A549 (cell line): ENCODE results near the gene RAPGEF3. TPM values are rescaled to one million over a fixed set of nuclear protein-coding genes. Genes with fewer than 3 reads are reported as not detected.

Experiments used
- ATAC-seq, 2 experiments: fragments of 200-7000 bp in 1 of 2; fragments of >200 bp in 1 of 2; cut with Nextera tagmentation in 1 of 2; cut with Tn5 transposase in 1 of 2; 3 replicates each; pipeline versions ENCODE4 v1.8.0 to v1.9.1; 2018 to 2020; ENCODE audit warnings: mild to moderate bottlenecking in 1 of 2, moderate library complexity in 1 of 2
- CTCF ChIA-PET: fragments of 300-600 bp; sonication (Branson Sonifier 250); formaldehyde crosslinking; extraction: SDS; loops from one replicate; lab custom pipeline; 2021; ENCODE audit warnings: antibody characterized with exemption, inconsistent platforms; lab: Yijun Ruan, JAX
- POLR2A ChIA-PET: fragments of 350-600 bp; formaldehyde crosslinking; extraction: SDS; loops from one replicate; lab custom pipeline; 2021; ENCODE audit warnings: antibody characterized with exemption, inconsistent platforms; lab: Yijun Ruan, JAX
- DNase-seq, 2 experiments: peaks; one replicate each; pipeline versions ENCODE4 v3.0.0 to v3.0.0-alpha.2; 2011 to 2016; ENCODE audit warnings: low read depth in 1 of 2, low spot score in 1 of 2
- FAIRE-seq: peaks from 2 replicates; lab custom pipeline; 2011; peaks lifted over from hg19 to GRCh38; lab: Jason Lieb, UNC
- H3K27ac ChIP-seq, 2 experiments: fragments of >200 bp; sonication (Bioruptor Twin); formaldehyde crosslinking; 3 replicates each; pipeline ENCODE4 v1.5.1; 2016 to 2017
- H3K4me1 ChIP-seq: fragments of >200 bp; sonication (Bioruptor Twin); formaldehyde crosslinking; 3 replicates; pipeline ENCODE4 v1.6.1; 2016
- H3K4me2 ChIP-seq: fragments of >200 bp; sonication (Bioruptor Twin); formaldehyde crosslinking; 3 replicates; pipeline ENCODE4 v1.6.1; 2016
- H3K4me3 ChIP-seq: fragments of >200 bp; sonication (Bioruptor Twin); formaldehyde crosslinking; 3 replicates; pipeline ENCODE4 v1.5.1; 2016
- H3K9me3 ChIP-seq: fragments of >200 bp; sonication (Bioruptor Twin); formaldehyde crosslinking; 3 replicates; pipeline ENCODE4 v1.6.1; 2016
- CBX2 ChIP-seq: fragments of 200-600 bp; sonication (generic); IDR thresholded peaks from 2 replicates; pipeline ENCODE4 v1.6.1; 2016; ENCODE audit warnings: low read depth, mild to moderate bottlenecking, borderline replicate concordance
- EHF ChIP-seq: fragments of 250-450 bp; sonication (Bioruptor Pico); IDR thresholded peaks from 2 replicates; pipeline ENCODE4 v1.5.0; 2020; ENCODE audit warnings: mild to moderate bottlenecking
- EHMT2 ChIP-seq: fragments of 200-600 bp; sonication (generic); IDR thresholded peaks from 2 replicates; pipeline ENCODE4 v1.6.1; 2016; ENCODE audit warnings: antibody characterized with exemption, low read depth, mild to moderate bottlenecking, moderate library complexity
- FOSB ChIP-seq: fragments of 250-450 bp; sonication (Bioruptor Pico); IDR thresholded peaks from 2 replicates; pipeline ENCODE4 v1.5.0; 2020; ENCODE audit warnings: mild to moderate bottlenecking, moderate library complexity
- HMGXB4 ChIP-seq: fragments of 250-450 bp; sonication (Bioruptor Pico); IDR thresholded peaks from 2 replicates; pipeline ENCODE4 v1.5.0; 2021; ENCODE audit warnings: mild to moderate bottlenecking, moderate library complexity, borderline replicate concordance
- HOXA7 ChIP-seq: fragments of 250-450 bp; sonication (Bioruptor Pico); IDR thresholded peaks from 2 replicates; pipeline ENCODE4 v1.5.0; 2020; ENCODE audit warnings: mild to moderate bottlenecking, moderate library complexity
- HOXB5 ChIP-seq: fragments of 250-450 bp; sonication (Bioruptor Pico); IDR thresholded peaks from 2 replicates; pipeline ENCODE4 v1.5.0; 2020; ENCODE audit warnings: mild to moderate bottlenecking, moderate library complexity
- MAFK ChIP-seq: fragments of 450-650 bp; IDR thresholded peaks from 2 replicates; pipeline ENCODE4 v1.6.1; 2014; ENCODE audit not compliant: partially characterized antibody
- REST ChIP-seq: fragments of 200-600 bp; sonication (generic); IDR thresholded peaks from 2 replicates; pipeline ENCODE4 v1.6.1; 2016; ENCODE audit warnings: antibody characterized with exemption, mild to moderate bottlenecking, moderate library complexity
- SREBF2 ChIP-seq: fragments of 450-650 bp; IDR thresholded peaks from 2 replicates; pipeline ENCODE4 v1.6.1; 2014; ENCODE audit warnings: mild to moderate bottlenecking, moderate library complexity
- TFCP2L1 ChIP-seq: fragments of 250-450 bp; sonication (Bioruptor Pico); IDR thresholded peaks from 2 replicates; pipeline ENCODE4 v1.5.0; 2021; ENCODE audit warnings: mild to moderate bottlenecking
- ZSCAN20 ChIP-seq: fragments of 250-450 bp; sonication (Bioruptor Pico); IDR thresholded peaks from 2 replicates; pipeline ENCODE4 v1.8.0; 2022; ENCODE audit warnings: mild to moderate bottlenecking, moderate library complexity
- WGBS: methylation state at CpG from one replicate; pipeline ENCODE4 v1.1.6; 2017; ENCODE audit errors: missing lambda C conversion rate; 5-methylcytosine and 5-hydroxymethylcytosine counted together
- polyA plus RNA-seq, 4 experiments: library from polyadenylated mRNA; depleted of rRNA in 3 of 4; stranded (reverse); fragments of >200 nt; fragmentation: RNase III in 1 of 4; extraction: RNeasy Plus Mini Kit Qiagen cat#74134 plus additional on column Dnase treatment in 1 of 4; gene quantifications; 2 replicates in 3 of 4; 3 replicates in 1 of 4; pipeline ENCODE4 v1.2.3, GENCODE V29; 2011 to 2017
- TF ChIP-seq, protein P1 (sequence below): fragments of >200 bp; sonication (Bioruptor Twin); formaldehyde crosslinking; IDR thresholded peaks from 3 replicates; pipeline ENCODE4 v1.6.1; 2016
- TF ChIP-seq, protein P2 (sequence below): fragments of 450-650 bp; IDR thresholded peaks from 2 replicates; pipeline ENCODE4 v1.6.1; 2014; ENCODE audit warnings: antibody characterized with exemption
- TF ChIP-seq, protein P3 (sequence below): fragments of >200 bp; sonication (Bioruptor Twin); formaldehyde crosslinking; IDR thresholded peaks from 3 replicates; pipeline ENCODE4 v1.5.1; 2016

RAPGEF3 gene
- polyA plus RNA-seq, 2 of the 4 experiments (the other 2 are of a cell fraction): 0.70 to 0.89 TPM

DNA sequence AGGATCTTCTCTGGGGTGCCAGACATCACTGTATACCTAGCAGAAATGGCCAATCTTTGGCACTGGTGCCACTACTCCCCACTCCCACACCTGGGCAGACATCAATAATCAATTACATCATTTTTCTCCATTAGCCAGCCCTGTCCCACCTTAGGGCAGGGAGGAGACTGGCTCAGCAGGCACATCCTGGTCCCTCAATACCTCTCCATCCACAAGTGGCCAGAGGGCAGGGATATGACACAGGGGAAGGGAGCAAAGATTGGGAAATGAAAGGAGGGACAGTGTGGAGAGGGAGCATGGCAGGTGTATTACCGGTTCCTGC lies 10.2 kb downstream of the RAPGEF3 start:
- H3K27ac ChIP-seq: no peak overlapping the region
- no peak overlapping the region for H3K4me3 ChIP-seq
- TF ChIP-seq HOXA7 (CRISPR knock-in tag) (no peak), TFCP2L1 (CRISPR knock-in tag) (no peak)
- TF ChIP-seq, all 56 proteins: peak for 0
- peaks cover 19% of the 10 kb centered on the region for H3K4me1 ChIP-seq
- CTCF ChIA-PET: interaction anchor here (0.7 to 43.9 kb wide), 5 partner anchors 11 to 94 kb away, joined by 4 to 1399 read pairs (median 13); partner anchors contain the start of genes RAPGEF3 and SLC48A1
- DNase-seq: no peak
- no peak overlapping the region for H3K4me2 ChIP-seq
- ATAC-seq: no peak
- H3K9me3 ChIP-seq: no peaks in the 10 kb centered on the region
- POLR2A ChIA-PET: no interaction called here
- 47% methylated on average over 1 of the region's 1 CpG for WGBS
- FAIRE-seq: no peak

- CTCF ChIA-PET: interaction anchor here (0.7 to 43.9 kb wide), 9 partner anchors 11 to 95 kb away, joined by 3 to 1399 read pairs (median 4); partner anchors contain the start of genes ENDOU, RAPGEF3 and SLC48A1
- TF ChIP-seq SREBF2 (no peak), ZSCAN20 (CRISPR knock-in tag) (no peak), REST (no peak), EHMT2 (no peak), MAFK (no peak), FOSB (CRISPR knock-in tag) (no peak), CBX2 (no peak), HOXB5 (no peak), HMGXB4 (CRISPR knock-in tag) (no peak), EHF (CRISPR knock-in tag) (no peak)
- TF ChIP-seq, protein P1, sequence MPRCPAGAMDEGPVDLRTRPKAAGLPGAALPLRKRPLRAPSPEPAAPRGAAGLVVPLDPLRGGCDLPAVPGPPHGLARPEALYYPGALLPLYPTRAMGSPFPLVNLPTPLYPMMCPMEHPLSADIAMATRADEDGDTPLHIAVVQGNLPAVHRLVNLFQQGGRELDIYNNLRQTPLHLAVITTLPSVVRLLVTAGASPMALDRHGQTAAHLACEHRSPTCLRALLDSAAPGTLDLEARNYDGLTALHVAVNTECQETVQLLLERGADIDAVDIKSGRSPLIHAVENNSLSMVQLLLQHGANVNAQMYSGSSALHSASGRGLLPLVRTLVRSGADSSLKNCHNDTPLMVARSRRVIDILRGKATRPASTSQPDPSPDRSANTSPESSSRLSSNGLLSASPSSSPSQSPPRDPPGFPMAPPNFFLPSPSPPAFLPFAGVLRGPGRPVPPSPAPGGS: no peak
- TF ChIP-seq, protein P2, sequence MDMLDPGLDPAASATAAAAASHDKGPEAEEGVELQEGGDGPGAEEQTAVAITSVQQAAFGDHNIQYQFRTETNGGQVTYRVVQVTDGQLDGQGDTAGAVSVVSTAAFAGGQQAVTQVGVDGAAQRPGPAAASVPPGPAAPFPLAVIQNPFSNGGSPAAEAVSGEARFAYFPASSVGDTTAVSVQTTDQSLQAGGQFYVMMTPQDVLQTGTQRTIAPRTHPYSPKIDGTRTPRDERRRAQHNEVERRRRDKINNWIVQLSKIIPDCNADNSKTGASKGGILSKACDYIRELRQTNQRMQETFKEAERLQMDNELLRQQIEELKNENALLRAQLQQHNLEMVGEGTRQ: no peak
- TF ChIP-seq, protein P3, sequence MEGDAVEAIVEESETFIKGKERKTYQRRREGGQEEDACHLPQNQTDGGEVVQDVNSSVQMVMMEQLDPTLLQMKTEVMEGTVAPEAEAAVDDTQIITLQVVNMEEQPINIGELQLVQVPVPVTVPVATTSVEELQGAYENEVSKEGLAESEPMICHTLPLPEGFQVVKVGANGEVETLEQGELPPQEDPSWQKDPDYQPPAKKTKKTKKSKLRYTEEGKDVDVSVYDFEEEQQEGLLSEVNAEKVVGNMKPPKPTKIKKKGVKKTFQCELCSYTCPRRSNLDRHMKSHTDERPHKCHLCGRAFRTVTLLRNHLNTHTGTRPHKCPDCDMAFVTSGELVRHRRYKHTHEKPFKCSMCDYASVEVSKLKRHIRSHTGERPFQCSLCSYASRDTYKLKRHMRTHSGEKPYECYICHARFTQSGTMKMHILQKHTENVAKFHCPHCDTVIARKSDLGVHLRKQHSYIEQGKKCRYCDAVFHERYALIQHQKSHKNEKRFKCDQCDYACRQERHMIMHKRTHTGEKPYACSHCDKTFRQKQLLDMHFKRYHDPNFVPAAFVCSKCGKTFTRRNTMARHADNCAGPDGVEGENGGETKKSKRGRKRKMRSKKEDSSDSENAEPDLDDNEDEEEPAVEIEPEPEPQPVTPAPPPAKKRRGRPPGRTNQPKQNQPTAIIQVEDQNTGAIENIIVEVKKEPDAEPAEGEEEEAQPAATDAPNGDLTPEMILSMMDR: no peak
- Histone ChIP-seq H3K4me3 (no peak overlapping the region), H3K4me1 (peaks cover 13% of the 10 kb centered on the region), H3K4me2 (no peak overlapping the region), H3K9me3 (no peaks in the 10 kb centered on the region), H3K27ac (no peak overlapping the region)
- POLR2A ChIA-PET: no interaction called here
- DNase-seq (no peak), ATAC-seq (peak in 1 of 2 experiments; percentile 12; a peak in 3 of 6 replicates), FAIRE-seq (no peak)
- WGBS: 73% methylated on average over 9 of the region's 14 CpGs
These were observed 10.8 kb downstream of the RAPGEF3 start for GRCh38 chr12:47747596-47748506.
